DMS114 treated with DMSO at 0.1 percent for 48 hours (cell line): ENCODE data around the gene HSD11B1L.

ENCODE experiments used
- DNase-seq: peaks from one replicate; lab custom pipeline; 2025; ENCODE audit not compliant: unreplicated experiment; lab: John Stamatoyannopoulos, UW

Gene HSD11B1L

DNA sequence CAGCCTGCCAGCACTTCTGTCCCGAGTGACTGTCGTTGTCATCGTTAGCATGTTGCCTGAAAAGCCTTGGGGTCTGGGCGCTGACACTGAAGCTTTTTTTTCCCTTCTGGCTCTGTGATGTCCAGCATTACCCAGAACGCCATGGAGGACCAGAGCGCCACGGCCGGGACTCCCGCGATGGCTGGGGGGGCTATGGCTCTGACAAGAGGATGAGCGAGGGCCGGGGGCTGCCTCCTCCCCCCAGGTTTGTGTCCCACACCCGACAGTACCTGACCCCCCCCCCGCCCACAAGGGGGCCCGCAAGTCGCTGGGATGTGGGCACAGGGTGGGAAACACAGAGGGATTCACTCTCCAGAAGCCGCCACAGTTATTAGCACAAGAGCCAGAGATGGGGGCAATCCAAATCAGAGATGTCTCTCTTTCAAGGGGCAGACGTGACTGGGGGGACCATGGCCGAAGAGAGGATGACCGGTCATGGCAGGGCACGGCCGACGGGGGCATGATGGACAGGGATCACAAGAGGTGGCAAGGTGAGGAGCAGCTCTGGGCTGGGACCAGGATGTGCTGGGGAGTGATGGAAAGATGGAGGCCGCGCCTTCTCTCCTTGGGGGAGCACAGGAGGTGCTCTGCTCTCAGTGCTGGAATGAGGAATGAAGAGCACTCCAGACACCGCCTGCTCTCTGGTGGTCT, 13.8 kb upstream of the HSD11B1L start:
- DNase-seq: no peak

DNA sequence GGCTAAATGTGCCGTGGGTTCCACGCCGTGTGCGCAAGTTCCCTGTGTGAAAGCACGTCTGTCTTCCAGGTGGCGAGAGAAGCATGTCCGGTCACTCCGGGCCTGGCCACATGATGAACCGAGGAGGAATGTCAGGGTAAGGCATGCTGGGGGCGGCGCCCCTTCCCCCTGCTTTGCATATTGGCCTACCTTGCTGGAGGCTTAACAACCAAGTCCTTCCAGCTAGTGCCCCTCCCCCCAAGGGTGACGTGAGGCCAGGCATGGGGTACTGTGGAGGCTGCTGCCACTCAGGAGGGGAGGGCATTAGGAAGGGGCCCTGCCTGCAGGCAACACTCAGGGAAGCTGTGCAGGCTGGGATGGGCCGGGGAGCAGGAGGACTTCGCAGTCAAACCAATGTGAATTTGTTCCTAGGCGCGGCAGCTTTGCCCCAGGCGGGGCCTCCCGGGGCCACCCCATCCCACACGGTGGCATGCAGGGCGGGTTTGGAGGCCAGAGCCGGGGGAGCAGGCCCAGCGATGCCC, 13.0 kb upstream of the HSD11B1L start:
- no peak for DNase-seq

DNA sequence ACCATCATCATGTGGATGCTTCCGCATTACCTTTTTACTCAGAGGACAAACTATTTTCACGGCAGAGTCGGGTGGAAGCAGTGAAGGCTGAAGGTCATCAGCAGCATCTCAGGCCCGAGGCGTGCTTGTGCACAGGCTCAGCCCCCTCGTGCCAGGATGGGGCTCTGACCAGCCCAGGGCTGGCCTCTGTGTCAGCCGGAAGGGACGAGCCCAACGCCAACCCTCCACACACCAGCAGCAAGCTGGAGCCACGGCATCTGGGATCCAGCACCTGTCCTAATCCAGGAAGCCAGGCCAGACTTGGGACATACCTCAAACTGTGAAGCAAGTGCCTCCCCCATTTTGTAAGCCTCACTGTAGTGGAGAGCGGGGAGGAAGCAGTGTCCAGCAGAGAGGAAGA, 11.6 kb upstream of the HSD11B1L start:
- DNase-seq: no peak

DNA sequence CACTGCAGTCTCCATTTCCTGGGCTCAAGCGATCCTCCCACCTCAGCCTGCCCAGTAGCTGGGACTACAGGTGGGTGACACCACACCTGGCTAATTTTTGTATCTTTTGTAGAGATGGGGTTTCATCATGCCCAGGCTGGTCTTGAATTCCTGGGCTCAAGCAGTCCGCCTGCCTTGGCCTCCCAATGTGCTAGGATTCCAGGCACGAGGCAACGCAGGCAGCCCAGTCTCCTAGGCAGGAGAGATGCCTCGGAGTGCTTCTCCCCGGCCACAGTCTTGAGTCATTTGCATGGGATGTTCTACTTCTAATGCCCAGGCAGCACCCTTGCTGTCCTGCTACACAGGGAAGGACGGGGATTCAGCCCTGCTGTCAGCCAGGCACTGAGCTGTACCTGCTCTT, 9.2 kb upstream of the HSD11B1L start:
- no peak for DNase-seq

DNA sequence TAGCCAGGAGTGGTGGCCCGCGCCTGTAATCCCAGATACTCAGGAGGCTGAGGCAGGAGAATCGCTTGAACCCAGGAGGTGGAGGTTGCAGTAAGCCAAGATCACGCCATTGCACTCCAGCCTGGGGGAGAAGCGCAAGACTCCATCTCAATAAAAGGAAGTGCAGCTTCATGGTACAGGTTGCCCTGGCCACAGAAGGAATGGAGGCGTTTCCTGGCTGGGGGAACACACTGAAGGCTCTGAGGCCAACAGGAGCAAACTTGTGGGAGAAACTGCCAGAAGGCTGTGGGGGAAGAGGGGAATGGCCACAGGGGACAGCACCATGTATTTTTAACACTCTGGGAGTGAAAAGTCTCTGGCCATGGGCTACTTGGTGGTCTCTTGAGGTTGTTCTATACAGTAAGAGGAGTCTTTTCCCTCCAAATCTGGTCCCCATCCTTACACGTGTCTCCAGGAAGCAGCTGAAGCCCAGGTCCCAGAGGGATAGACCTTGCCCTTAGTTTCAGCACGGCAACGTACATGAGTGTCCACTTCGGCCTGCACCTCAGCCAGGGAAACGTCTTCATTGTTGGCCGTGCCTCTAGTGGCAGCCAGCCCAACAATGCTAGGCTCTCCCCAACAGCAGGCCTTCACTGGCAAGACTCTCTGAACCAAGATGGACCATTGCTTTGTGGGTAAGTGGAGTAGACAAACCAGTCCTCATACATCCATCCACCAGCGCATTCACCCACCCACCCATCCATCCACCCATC, 7.9 kb upstream of the HSD11B1L start:
- no peak for DNase-seq

DNA sequence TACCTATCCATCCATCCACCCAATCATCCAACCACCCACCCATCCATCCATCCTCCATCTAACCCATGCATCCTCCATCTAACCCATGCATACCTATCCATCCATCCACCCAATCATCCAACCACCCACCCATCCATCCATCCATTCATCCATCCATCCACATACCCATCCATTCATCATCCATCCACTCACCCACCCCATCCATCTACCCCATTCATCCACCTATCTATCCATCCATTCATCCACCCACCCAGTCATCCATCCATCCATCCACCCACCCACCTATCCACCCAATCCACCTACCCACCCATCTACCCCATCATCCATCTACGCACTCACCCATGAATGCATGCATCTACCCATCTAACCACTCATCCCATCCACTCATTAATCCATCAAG, 7.1 kb upstream of the HSD11B1L start:
- no peak for DNase-seq

DNA sequence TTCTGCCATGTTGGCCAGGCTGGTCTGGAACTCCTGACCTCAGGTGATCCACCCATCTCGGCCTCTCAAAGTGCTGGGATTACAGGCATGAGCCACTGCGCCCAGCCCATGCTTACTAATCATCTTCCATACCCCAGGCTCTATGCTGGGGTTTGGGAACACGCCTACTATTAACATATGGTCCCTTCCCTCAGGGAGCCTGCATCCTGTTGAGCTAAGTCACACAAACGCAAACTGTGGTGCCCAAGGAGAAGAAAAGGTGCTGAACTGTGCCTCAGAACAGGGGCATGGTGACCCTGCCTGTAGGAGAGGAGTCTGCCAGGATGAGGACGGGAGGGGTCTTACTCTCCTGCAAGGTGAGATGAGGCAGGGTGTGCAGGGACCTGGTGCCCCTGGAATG, 6.1 kb upstream of the HSD11B1L start:
- no peak for DNase-seq

DNA sequence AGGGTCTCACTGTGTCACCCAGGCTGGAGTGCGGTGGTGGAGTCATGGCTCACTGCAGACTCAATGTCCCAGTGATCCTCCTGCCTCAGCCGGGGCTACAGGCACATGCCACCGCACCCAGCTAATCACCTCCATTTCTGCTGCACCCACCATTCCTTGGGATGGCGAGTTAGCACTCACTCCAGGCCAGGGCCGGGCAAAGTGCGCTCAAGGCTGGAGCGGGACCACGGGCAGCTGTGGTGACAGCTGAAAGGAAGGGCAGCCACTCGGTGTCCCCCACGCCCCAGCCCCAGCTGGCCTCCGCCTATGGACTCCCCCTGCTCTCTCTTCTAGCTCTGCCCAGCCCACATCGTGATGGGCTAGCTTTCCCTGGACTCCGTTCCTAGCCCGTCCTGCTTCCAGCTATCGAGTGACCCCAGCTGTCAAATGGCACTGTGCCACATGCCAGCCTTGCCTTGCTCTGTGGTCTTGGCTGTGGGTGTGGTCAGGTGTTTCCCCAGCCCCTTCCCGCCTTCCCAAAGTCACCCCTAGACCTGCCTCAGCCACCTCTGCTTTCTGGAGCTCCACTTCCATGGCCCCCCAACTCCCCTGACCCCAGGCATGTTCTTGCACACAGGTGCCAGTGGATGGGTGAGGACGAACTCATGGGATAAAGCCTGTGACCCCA, 4.6 kb upstream of the HSD11B1L start:
- DNase-seq: no peak

DNA sequence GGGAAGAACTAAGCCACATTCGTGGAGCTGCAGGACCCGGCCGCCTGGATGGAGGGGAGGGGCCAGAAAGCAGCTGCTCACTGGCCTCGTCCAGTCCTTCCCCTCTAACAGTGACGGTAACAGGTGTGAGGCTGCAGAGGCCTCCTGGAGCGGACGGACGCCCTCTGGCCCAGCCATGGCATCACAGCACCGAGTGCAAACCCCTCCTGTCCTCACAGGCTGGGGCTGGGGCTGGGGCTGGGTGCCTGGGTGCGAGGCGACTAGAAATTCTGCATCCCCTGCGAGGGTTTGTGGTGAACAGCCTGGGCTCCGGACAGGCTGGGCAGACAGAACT, 4.1 kb upstream of the HSD11B1L start:
- DNase-seq: no peak

DNA sequence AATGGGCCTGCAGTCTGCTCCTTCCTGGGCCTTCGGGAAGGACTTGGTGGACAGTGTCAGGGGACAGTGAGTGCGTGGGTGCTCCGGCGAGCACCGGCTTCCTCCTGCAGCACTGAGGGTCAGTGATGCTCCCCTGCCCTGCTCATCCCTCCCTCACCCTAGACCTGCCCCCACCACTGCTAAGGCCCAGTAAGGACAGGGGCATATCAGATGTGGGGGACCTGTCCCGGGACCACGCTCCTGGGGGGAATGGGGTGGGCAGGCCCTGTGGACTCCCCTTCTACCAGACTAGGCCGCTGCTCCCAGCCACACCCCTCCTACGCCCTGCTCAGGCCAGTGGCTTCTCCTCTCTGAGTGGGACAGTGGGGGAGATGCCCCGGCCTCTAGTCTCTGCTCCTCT, 3.7 kb upstream of the HSD11B1L start:
- DNase-seq: no peak

DNA sequence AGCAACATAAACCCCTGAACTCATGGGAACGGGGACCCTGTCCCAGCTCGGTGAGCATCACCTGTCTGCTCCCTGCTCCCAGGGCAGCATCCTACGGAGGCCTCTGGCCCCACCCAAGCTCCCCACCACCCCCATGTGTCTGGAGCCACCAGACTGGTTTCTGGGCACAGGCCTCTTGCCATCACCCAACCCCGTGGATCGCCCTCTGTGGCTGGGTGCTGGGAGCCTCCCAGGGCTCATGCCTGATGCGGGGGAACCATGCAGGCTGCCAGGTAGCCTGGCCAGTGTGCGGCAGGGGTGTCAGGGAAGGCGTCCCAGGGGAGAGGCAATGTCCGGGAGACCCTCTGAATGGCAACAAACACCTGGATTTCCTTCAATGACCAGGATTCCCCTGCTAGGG, 3.2 kb upstream of the HSD11B1L start:
- DNase-seq: no peak

DNA sequence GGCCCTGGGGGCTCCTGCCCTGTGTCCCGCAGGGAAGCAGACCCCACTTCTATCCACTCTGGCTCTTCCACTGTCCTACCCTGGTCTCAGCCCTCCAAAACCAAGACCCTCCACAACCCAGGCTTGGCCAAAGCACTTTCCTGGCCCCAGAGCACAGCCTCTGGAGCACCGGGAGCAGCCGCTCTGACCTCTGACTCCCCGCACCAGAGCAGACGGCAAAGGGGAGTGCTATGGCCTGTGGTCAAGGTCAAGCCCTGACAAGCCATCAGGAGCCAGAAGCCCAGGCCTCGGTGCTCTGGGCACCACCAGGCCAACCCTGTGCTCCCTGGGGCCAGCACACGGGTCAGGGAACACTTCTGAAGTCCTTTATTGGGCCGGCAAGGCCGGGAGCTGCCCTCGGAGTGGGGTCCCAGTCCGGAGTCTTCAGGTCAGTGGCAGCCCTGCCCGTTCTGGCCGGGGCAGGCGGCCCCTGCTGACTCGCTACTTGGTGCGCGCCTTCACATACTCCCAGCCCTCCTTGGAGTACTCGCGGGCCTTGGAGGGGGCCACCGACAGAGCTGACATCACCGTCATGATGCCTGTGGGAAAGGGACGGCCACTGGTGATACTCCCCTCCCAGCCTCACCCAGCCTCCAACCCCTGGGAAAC, 2.6 kb upstream of the HSD11B1L start:
- no peak for DNase-seq

DNA sequence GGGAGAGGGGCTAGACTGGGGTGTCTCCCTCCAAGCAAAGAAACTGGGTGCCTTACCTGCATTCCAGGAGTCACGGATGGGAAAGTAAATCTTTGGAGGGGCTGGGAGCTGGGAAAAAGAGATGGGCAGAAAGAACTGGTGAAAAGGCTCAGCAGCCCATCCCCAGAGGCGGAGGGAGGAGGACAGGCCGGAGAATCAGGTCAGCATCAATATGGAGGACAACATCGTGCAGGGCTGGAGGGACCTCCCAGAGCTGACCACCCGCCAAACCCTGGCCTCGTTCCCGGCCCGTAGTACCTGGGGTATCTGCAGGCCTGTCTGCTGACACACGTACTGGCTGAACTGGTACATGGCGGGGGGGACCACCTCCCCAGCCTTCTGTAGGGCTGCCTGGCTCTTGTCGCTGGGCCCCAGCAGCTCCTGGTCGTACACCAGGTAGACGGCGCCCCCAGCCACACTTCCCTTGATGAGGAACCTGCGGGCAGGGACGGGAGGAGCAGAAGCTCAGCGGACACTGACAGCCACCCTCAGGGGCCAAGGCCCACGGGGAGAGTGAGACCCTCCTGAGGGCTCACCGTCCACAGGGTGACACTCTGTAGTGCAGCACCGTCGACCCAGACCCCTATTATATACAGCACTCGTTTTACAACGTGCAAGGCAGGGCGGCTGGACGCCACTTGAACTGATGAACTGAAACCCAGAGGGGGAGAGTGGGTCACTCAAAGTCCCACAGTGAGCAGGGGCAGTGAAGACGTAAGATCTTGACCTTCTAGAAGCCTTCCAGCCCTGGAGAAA, 1.3 kb upstream of the HSD11B1L start:
- DNase-seq: no peak

DNA sequence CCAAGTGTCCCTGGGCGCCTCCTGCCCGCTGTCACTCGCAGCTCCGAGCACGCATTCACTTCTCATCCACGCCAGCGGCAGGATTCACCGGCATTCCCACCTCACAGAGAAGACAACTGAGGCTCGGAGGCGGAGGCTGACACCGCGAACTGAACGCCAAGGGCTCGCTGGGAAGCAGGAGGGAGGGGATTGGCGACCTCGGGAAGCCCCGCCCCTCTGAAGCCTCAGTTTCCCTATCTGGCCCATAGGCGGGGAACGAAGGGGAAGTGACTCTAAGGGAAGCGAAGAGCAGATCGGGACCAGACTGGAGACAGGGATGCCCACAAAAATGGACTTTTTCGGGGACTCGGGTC, 767 bp upstream of the HSD11B1L start:
- no peak for DNase-seq

DNA sequence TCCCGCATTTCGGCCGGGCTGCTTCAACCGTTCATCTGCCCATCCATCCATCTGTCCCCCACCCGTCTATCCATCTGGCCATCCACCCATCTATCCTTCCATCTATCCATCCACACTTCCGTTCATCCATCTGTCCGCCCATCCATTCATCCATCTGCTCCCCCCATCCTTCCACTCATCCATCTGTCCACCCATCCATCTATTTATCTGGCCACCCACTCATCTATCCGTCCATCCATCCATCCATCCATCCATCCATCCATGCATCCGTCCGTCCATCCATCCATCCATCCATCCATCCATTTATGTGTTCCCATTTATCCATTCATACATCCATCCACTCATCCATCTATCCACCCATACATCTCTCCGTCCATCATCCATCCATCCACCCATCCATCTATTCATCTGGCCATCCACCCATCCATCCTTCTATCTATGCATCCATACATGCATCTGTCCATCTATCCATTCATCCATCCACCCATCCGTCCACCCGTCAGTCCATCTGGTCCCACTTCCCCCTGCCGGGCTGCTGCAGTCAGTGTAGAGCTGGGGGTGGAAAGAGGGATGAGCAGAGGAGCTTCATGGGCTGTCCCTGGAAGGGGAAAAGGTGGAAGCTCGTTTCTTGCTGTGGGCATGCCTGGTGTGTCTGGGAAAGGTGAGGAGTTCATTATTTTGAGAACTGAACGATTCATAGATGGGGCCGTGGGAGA, 722 bp downstream of the HSD11B1L start:
- DNase-seq: no peak

DNA sequence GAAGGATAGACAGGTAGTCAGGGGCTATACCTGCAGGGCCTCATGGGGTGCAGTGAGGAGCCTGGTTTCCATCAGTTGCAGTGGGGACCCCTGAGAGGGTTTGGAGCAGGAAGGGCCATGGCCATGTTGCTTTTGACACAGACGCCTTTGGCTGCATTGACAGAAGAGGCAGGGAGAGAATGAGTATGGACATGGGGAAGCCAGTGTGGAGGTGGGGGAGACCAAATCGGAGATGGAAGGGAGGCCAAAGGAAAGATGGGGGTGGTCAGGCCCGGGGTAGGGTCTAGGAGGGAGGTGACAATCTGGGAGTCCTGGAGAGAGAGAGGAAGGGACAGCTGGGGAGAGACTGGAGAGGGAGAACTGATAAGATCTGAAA, 1.3 kb downstream of the HSD11B1L start:
- no peak for DNase-seq

DNA sequence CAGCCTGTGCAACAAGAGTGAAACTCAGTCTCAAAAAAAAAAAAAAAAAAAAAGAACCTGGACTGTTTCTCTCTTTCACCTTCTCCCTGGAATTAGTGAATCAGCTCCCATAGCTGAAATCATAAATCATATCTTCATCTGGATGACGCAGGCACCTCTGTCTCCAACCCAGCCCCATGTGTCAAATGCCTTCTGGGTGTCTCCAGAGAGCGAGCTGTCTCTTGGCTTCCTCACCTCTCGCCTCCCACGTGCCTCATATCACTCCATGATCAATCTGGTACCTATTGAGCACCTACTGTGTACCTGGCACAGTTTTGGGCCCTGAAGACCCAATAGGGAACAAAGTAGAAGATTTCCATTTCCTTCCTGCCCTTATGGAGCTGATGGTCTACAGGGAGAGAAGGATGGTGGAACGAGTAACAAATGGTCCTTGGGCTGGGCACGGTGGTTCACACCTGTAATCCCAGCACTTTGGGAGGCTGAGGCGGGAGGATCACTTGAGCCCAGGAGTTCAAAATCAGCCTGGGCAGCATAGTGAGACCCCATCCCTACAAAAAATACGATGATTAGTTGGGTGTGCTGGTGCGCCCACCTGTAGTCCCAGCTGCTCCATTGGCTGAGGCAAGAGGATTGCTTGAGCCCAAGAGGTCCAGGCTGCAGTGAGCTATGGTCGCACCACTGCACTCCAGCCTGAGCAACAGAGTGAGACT, 2.5 kb downstream of the HSD11B1L start:
- DNase-seq: no peak

DNA sequence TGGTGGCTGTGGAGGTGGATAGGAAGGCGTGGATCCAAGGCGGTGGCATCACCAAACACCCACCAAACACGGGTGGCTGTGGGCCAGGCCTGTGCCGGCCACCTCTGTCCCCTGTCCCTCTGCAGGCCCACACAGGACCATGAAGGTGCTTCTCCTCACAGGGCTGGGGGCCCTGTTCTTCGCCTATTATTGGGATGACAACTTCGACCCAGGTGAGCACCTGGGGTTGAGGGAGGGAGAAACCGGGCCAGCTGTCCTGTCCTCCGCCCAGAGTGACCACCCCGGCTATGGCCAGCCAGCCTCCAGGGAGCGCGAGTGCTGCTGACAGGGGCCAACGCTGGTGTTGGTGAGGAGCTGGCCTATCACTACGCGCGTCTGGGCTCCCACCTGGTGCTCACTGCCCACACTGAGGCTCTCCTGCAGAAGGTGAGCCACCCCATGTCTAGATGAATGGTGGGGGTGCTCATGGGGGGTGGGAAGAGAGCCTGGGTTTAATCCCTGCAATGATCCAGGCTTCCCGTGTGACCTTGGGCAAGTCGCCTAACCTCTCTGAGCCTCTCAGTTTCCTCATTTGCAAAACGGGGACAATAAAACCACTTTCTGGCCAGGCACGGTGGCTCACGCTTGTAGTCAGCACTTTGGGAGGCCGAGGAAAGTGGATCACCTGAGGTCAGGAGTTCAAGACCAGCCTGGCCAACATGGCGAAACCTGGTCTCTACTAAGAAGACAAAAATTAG, 4.0 kb downstream of the HSD11B1L start:
- DNase-seq: no peak

DNA sequence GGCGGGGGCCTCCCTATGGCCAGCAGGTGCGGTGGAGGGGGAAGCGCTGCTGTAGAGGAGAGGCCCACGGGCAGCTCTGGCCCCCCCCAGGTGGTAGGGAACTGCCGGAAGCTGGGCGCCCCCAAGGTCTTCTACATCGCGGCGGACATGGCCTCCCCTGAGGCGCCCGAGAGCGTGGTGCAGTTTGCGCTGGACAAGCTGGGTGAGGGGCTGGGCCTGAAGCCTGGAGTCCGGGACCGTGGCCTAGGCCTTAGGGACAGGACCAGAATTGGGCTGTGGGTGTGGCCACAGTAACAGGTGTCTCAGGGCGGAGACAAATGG, 5.5 kb downstream of the HSD11B1L start:
- no peak for DNase-seq
